GM23338 (cell line): ENCODE measurements around the gene SLFN12L. TPM values are rescaled to one million over a fixed set of nuclear protein-coding genes. Genes with fewer than 3 reads are reported as not detected.

Experiments
- ATAC-seq: fragments of 200-7000 bp; cut with Tn5 transposase; 3 replicates; pipeline ENCODE4 v1.9.1; 2020
- DNase-seq: peaks from one replicate; pipeline ENCODE4 v3.0.0-alpha.2; 2015; ENCODE audit warnings: low spot score
- H2AFZ ChIP-seq: fragments of 200-600 bp; sonication (generic); 2 replicates; pipeline ENCODE4 v1.8.0; 2016; ENCODE audit warnings: antibody characterized with exemption, mild to moderate bottlenecking, moderate library complexity
- H3F3A ChIP-seq: fragments of 200-600 bp; sonication (generic); replicated peaks from 2 replicates; pipeline ENCODE4 v1.8.0; 2017; ENCODE audit warnings: antibody characterized with exemption, mixed run types, low read depth
- H3K27ac ChIP-seq: fragments of 200-600 bp; sonication (generic); 2 replicates; pipeline ENCODE4 v1.6.1; 2016; ENCODE audit warnings: low read depth
- H3K27me3 ChIP-seq: fragments of 200-600 bp; sonication (generic); 2 replicates; pipeline ENCODE4 v1.8.0; 2016; ENCODE audit warnings: mild to moderate bottlenecking, mixed run types, moderate library complexity; ENCODE audit not compliant: insufficient read depth
- H3K36me3 ChIP-seq: fragments of 200-600 bp; sonication (generic); 2 replicates; pipeline ENCODE4 v1.8.0; 2016; ENCODE audit warnings: mild to moderate bottlenecking; ENCODE audit not compliant: insufficient read depth
- H3K4me1 ChIP-seq: fragments of 200-600 bp; sonication (generic); 2 replicates; pipeline ENCODE4 v1.8.0; 2016; ENCODE audit warnings: mild to moderate bottlenecking, moderate library complexity; ENCODE audit not compliant: insufficient read depth
- H3K4me2 ChIP-seq: fragments of 200-600 bp; sonication (generic); 2 replicates; pipeline ENCODE4 v1.7.1; 2017; ENCODE audit warnings: mixed run types
- H3K4me3 ChIP-seq: fragments of 200-600 bp; sonication (generic); 2 replicates; pipeline ENCODE4 v1.6.1; 2016; ENCODE audit warnings: mixed run types
- H3K79me2 ChIP-seq: fragments of 200-600 bp; sonication (generic); replicated peaks from 2 replicates; pipeline ENCODE4 v1.8.0; 2017; ENCODE audit warnings: mild to moderate bottlenecking; ENCODE audit not compliant: insufficient read depth
- H3K9me2 ChIP-seq: fragments of 200-600 bp; sonication (generic); 2 replicates; pipeline ENCODE4 v1.8.0; 2017; ENCODE audit not compliant: insufficient read depth
- H4K20me1 ChIP-seq: fragments of 200-600 bp; sonication (generic); replicated peaks from 2 replicates; pipeline ENCODE4 v1.8.0; 2017; ENCODE audit warnings: mild to moderate bottlenecking; ENCODE audit not compliant: insufficient read depth
- H3K27ac Mint-ChIP-seq: 2 replicates; pipeline ENCODE4 v1.8.0; 2020; ENCODE audit warnings: inconsistent platforms, mild to moderate bottlenecking, moderate library complexity, mixed read lengths
- H3K27me3 Mint-ChIP-seq: 3 replicates; pipeline ENCODE4 v1.8.0; 2022; ENCODE audit warnings: low read depth, mild to moderate bottlenecking, moderate library complexity, mixed read lengths, inconsistent platforms; ENCODE audit not compliant: insufficient read depth, poor library complexity
- H3K36me3 Mint-ChIP-seq: 3 replicates; pipeline ENCODE4 v1.8.0; 2021; ENCODE audit warnings: low read depth, mild to moderate bottlenecking, inconsistent platforms, moderate library complexity, mixed read lengths
- H3K4me1 Mint-ChIP-seq: 3 replicates; pipeline ENCODE4 v1.8.0; 2020; ENCODE audit warnings: mild to moderate bottlenecking, inconsistent platforms, mixed read lengths
- H3K4me3 Mint-ChIP-seq: 3 replicates; pipeline ENCODE4 v1.8.0; 2021; ENCODE audit warnings: moderate library complexity, mild to moderate bottlenecking, inconsistent platforms, mixed read lengths
- H3K9me3 Mint-ChIP-seq: 3 replicates; pipeline ENCODE4 v1.8.0; 2020; ENCODE audit warnings: moderate library complexity, mild to moderate bottlenecking, inconsistent platforms, mixed read lengths
- CREB1 ChIP-seq: fragments of 250-450 bp; sonication (Bioruptor Pico); IDR thresholded peaks from 2 replicates; pipeline ENCODE4 v1.5.0; 2020; ENCODE audit warnings: low read depth, mild to moderate bottlenecking, moderate library complexity
- CTCF ChIP-seq, 2 experiments: fragments of 200-600 bp in 1 of 2; sonication (generic) in 1 of 2; conservative IDR thresholded peaks; 2 replicates each; pipeline versions ENCODE4 v1.5.1 to v1.6.1; 2016 to 2017; ENCODE audit warnings: antibody characterized with exemption in 2 of 2, low read depth in 2 of 2, mild to moderate bottlenecking in 2 of 2, moderate library complexity in 1 of 2
- ETS1 ChIP-seq: IDR thresholded peaks from 2 replicates; pipeline ENCODE4 v1.6.1; 2016; ENCODE audit warnings: antibody characterized with exemption
- EZH2 ChIP-seq: fragments of 200-600 bp; sonication (generic); IDR thresholded peaks from one replicate; pipeline ENCODE4 v1.8.0; 2017; ENCODE audit warnings: antibody characterized with exemption, mild to moderate bottlenecking, low read depth; ENCODE audit not compliant: unreplicated experiment
- EZH2phosphoT487 ChIP-seq: fragments of 200-600 bp; sonication (generic); IDR thresholded peaks from one replicate; pipeline ENCODE4 v1.8.1; 2018; ENCODE audit warnings: antibody characterized with exemption; ENCODE audit not compliant: unreplicated experiment
- JUNB ChIP-seq: IDR thresholded peaks from one replicate; pipeline ENCODE4 v1.6.1; 2016; ENCODE audit warnings: antibody characterized with exemption; ENCODE audit not compliant: unreplicated experiment
- NANOG ChIP-seq: IDR thresholded peaks from 2 replicates; pipeline ENCODE4 v1.6.1; 2016; ENCODE audit warnings: antibody characterized with exemption, borderline replicate concordance
- POLR2AphosphoS5 ChIP-seq: IDR thresholded peaks from 2 replicates; pipeline ENCODE4 v1.6.1; 2016; ENCODE audit warnings: antibody characterized with exemption, low read depth
- REST ChIP-seq: IDR thresholded peaks from one replicate; pipeline ENCODE4 v1.6.1; 2018; ENCODE audit warnings: antibody characterized with exemption; ENCODE audit not compliant: unreplicated experiment
- STAT1 ChIP-seq: IDR thresholded peaks from one replicate; pipeline ENCODE4 v1.6.1; 2016; ENCODE audit warnings: antibody characterized with exemption; ENCODE audit not compliant: unreplicated experiment
- ZNF114 ChIP-seq: fragments of 250-450 bp; sonication (Bioruptor Pico); IDR thresholded peaks from 2 replicates; pipeline ENCODE4 v1.5.0; 2020; ENCODE audit warnings: mild to moderate bottlenecking, moderate library complexity
- ZNF331 ChIP-seq: fragments of 250-450 bp; sonication (Bioruptor Pico); IDR thresholded peaks from 2 replicates; pipeline ENCODE4 v1.5.0; 2020; ENCODE audit warnings: low read depth, mild to moderate bottlenecking, moderate library complexity
- ZNF462 ChIP-seq: fragments of 250-450 bp; sonication (Bioruptor Pico); IDR thresholded peaks from 2 replicates; pipeline ENCODE4 v1.5.0; 2020; ENCODE audit warnings: mild to moderate bottlenecking, moderate library complexity
- polyA plus RNA-seq: library from polyadenylated mRNA; unstranded; fragments of >200 nt; fragmentation: Nextera tagmentation; extraction: Ambion mirVana; gene quantifications from 2 replicates; pipeline ENCODE4 v1.2.1, GENCODE V29; 2016
- total RNA-seq: library from RNA; depleted of rRNA; stranded (reverse); fragments of >200 nt; shearing (Covaris generic); gene quantifications from 2 replicates; pipeline ENCODE4 v1.2.3, GENCODE V29; 2014

The SLFN12L gene
- total and polyA plus RNA-seq, 2 experiments from 2014 or later: not detected

GRCh38 chr17:35578929-35579432 lies 41.5 kb upstream of the SLFN12L start:
- Mint-ChIP-seq H3K9me3 (no peaks in the 10 kb centered on the region), H3K4me3 (peak overlapping the region; percentile 99), H3K36me3 (no peaks in the 10 kb centered on the region; the same call in 1 of the 3 replicates), H3K27ac (peak overlapping the region; percentile 99), H3K4me1 (no peaks in the 10 kb centered on the region; the same call in 2 of the 3 replicates), H3K27me3 (no peaks in the 10 kb centered on the region)
- Histone ChIP-seq H3K4me1 (peaks cover 3% of the 10 kb centered on the region; the same call in 1 of the 2 replicates), H3K27me3 (no peaks in the 10 kb centered on the region), H3K79me2 (no peaks in the 10 kb centered on the region), H2AFZ (peak overlapping the region; percentile 44), H3F3A (0 out of 2 replicates have a peak, but pooled peaks cover 4% of the 10 kb centered on the region), H4K20me1 (no peaks in the 10 kb centered on the region), H3K4me3 (peak overlapping the region; percentile 76), H3K4me2 (peak overlapping the region; percentile 82), H3K27ac (peak overlapping the region; percentile 85), H3K36me3 (peaks cover 5% of the 10 kb centered on the region; the same call in 1 of the 2 replicates), H3K9me2 (no peaks in the 10 kb centered on the region)
- ATAC-seq (no peak), DNase-seq (no peak)
- no peak for TF ChIP-seq EZH2phosphoT487
- TF ChIP-seq NANOG: no peak
- TF ChIP-seq ZNF114 (CRISPR knock-in tag): no peak
- no peak for TF ChIP-seq ETS1
- TF ChIP-seq CREB1 (CRISPR knock-in tag): no peak
- no peak for TF ChIP-seq CTCF (conservative IDR thresholded peaks at IDR 0.05; ENCODE audit: low read depth in 2 of 2)
- TF ChIP-seq STAT1: no peak
- no peak for TF ChIP-seq POLR2AphosphoS5
- TF ChIP-seq JUNB: no peak
- no peak for TF ChIP-seq EZH2
- no peak for TF ChIP-seq ZNF462 (CRISPR knock-in tag)
- no peak for TF ChIP-seq REST
- TF ChIP-seq ZNF331: no peak
